NCI-H82 (cell line): Measurements from ENCODE around the gene EVI5.

Experiments
- DNase-seq: peaks from one replicate; lab custom pipeline; 2025; lab: John Stamatoyannopoulos, UW

Gene EVI5

DNA sequence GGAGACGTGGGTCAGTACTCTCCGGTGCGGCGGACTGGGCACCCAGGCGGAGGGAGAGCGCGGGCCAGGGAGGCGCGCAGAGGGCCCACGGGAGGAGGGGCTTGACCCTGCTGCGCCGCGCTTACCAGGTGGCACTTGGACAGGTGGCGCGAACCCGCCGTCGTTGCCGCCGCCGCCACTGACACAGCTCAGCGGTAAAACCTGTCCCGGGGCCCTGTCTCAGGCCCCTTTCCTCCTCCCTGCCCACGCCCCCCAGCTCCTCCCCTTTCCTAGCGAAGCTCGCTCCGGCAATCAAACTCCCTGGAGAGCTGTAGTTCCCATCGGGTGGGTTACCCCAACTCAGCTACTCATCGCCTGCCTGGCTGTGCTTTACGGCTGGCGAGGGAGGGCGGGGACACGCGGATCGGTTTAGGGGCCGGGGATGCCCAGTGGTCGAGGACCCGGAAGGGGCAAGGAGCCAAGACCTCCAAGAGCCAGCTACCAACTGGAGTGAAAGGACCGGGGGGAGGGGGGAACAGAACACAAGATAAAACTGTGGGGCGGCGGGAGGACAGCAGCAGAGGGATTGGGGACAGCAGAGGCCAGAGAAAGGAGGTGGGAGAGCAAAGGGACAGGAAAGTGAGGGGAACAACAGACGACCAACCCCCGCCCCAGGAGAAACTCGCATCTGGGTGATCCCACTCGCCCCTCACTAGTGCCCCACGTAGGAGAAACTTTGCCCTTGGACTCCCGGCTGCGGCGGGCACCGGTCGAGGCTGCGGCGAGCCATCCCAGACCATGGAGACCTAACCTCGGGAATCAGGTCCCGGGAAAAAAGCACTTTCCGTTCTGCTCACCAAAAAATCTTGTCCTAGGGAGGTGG is 301.1 kb downstream of the EVI5 start:
- peak; percentile 40 for DNase-seq

DNA sequence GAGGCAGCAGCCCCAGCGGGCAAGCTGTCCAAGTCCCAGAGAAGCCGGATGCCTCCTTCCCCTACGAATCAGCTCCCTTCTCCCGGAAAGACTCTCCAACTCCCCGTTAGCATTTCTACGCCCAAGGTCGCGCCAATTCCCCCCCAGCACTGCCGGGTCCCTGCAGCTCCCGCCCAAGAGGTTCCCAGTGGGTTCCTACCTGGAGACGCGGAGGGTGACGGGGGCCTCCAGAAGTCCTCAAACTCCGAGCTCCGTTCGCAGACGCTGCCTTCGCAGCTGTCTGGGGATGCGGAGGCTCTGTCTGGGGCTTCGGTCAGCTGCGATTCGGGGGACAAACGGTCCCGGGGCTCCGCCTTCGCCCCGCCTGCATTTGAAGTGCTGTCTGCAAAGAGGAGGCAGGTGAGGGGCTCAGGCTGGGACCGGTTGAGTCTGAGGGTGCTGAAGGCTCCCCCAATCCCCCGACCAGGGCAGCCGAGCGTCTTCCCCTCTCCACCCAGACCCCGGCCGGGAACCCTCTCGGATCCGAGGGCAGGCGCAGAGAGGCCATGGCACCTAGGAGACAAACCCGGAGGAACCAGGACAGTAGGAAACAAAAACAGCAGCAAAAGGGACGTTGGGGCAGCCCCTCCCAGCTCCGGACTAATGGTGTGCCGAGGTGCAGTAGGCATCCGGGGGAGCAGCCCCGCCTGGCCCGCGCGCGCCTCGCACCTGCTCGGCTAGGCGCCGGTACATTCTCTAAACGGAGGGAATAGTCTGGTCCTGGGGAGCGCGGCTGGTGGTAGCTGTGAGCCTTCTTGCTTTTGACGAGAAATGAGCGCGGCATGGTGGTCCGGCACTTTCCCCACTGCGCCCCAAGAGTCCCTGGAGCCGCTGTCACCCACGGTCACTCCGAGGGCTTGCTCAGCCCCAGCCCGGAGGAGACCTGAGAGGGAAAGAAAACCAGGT is 302.0 kb downstream of the EVI5 start:
- peak; percentile 56 for DNase-seq

DNA sequence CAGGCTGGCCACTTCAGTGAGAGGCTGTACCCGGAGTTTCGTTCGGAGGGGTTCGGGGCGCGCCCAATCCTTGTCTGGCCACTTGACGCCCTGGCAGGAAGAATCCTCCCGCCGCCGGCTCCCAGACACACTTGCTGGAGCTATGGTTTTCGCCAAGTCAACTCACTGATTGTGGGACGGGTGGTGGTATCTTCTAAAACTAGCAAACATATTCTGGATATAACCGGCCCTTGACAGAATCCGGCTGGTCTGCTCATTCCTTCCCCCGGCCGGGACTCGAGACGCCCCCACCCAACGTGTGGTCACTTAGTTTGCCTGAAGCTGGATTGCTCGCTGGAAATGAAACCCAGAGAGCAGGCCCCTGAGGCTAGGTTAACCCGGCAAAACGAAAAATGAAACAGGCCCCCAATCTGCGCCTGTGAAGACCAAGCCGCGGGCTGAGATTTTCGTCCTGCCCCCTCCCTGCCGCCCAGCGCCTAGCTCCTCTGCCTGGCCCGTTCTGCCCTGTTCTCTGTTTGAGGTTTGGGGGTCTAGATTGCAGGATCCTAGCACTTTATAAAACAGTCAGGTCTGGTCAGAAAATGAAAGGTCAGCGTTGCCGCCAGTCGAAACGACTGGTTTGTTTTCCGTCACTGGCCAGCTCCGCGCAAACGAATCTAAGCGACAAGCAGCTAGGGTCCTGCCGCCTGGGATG is 302.8 kb downstream of the EVI5 start:
- DNase-seq = peak; percentile 21

DNA sequence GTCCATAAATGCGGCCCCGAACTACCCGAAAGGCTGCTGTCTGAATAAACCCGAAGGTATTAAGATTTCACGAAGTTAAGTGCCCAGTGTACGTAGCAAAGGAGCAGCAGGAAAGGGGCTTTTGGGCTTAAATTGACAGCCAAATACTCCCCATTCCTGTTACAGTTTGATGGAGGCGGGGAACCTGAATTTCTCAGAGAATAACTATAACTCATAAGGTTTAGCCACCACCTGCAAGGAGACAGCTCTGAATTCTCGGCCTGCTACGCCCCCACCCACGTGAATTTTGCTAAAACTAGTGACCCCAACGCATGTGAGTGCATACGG is 303.3 kb downstream of the EVI5 start:
- peak; percentile 37 for DNase-seq

DNA sequence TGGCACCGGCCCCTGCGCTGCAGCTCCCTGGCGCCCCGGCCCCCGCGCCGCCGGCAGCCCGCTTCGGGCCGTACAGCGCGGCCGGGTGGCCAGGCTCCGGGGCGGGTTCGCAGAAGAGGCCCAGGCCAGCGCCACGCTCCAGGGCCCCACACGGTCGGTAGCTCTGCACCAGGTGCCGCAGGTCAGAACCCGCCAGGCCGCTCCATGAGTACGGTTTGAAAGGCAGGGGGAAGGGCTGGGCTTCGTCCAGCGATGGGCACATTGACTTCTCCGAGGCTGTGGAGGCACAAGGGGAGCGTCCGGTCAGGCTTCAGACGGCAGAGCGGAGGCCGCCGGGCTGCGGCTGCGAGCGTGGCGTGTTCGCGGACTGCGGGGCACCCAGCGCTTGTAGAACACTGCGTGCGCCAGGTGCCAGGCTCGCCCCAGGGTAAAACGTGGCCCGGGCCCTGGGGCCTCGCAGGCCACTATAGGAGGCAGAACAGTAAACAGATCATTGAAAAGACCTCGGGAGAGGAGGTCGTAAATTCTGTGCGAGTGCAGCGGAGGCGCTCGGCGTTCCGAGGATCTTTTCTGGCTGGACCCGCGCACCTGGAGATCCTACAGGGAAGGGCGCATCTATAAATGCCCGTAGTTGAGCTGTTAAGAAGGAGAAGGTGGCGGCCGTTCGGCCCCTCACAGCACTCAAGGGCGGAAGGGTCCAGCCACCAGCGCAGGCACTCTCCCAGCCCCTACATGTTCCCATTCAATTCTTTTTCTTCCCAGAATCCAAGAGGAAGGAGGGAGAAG is 303.9 kb downstream of the EVI5 start:
- no peak for DNase-seq

DNA sequence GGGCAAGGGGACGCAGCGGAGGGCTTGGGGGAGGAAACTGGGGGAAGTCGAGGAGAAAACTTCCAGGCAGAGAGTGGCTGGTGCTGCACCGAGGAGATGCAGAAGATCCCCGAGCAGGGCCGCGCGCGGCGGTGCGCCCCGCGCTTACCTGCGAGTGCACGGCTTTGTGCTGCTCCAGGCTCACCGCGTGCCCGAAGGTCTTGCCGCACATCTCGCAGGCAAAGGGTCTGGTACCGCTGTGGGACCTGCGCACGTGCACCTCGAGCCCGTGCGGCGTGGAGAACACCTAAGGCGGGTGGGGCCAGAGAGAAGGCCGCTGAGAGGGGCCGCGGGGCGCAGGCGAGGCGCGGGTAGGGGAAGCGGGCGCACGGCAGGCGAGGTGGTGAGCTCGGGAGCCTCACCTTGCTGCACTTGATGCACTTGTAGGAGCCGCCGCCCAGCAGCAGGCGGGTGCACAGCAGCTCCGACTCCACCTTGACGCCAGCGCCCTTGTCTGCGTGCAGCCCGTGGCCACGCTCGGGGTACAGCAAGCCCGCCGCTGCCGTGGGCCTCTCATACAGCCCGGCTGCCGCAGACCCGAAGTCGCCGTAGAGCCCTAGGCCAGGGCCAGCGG is 304.6 kb downstream of the EVI5 start:
- no peak for DNase-seq

DNA sequence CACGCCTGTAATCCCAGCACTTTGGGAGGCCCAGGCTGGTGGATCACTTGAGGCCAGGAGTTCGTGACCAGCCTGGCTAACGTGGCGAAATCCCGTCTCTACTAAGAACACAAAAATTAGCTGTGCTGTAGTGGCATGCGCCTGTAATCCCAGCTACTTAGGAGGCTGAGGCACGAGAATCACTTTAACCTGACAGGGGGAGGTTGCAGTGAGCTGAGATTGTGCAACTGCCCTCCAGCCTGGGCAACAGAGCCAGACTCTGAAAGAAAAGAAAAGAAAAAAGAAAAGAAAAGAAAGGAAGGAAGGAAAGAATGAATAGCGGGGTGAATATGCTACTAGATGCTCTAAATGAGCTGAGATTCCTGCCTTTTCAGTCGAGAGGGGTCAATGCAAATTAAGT is 305.3 kb downstream of the EVI5 start:
- DNase-seq = no peak

DNA sequence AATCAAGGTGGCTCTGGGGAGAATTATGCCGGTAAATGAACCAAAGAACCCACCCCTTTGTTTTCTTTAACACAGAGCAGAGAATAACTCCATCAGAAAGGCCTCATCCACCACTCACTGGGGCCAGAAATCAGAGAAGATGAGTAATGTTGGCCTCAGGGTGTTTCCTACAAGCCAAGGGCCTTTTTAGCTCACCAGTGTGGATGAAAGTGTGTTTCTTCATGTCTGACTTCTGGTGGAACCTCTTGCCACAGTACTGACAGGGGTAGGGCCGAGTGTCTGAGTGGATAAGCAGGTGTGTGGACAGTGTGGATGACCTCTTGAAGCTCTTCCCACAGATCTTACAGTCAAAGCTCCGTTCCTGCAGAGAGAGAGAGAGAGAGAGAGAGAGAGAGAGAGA is 306.5 kb downstream of the EVI5 start:
- DNase-seq = no peak

DNA sequence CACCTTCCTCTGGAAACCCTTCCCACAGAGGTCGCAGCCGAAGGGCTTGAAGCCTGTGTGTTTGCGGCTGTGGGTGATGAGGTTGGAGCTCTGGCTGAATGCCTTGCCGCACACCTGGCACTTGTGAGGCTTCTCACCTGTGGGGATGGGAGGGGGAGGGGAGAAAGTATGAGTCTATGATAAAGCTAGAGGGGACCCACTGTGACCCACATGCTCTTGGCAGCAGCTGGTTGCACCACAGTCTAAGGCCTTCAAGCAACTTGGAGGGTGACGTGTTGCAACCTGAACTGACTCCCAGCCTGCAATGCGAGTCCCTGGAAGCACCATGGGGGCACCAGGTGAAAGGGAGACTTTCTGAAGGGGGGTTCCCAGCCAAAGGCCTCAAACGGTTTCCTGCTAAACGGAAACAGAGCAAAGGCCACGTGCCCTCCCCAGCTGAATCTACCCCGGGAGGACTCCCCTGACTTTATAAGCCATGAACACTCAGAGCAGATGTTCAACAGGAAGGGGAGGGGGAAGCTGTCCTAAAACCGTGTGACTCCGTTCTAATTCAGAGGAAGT is 308.8 kb downstream of the EVI5 start:
- DNase-seq = peak; percentile 67

DNA sequence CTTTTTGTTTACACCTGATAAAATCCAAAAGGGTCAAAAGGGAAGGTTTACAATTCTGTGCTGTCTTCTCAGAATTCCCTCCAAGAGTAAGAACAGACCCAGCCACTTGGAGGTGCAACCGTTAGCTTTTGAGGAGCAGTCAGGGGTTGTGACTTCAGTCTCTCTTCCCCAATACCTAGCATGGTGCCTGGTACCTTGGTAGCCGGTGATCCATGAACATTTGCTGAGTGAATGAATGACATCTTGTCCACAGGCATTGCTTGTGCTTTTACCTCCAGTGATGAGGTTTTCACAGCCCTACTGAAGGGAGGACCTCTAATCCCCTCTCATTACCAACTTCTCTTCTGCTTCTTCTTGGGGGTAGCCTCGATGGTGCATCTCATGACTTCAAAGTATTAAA is 309.9 kb downstream of the EVI5 start:
- DNase-seq = no peak

DNA sequence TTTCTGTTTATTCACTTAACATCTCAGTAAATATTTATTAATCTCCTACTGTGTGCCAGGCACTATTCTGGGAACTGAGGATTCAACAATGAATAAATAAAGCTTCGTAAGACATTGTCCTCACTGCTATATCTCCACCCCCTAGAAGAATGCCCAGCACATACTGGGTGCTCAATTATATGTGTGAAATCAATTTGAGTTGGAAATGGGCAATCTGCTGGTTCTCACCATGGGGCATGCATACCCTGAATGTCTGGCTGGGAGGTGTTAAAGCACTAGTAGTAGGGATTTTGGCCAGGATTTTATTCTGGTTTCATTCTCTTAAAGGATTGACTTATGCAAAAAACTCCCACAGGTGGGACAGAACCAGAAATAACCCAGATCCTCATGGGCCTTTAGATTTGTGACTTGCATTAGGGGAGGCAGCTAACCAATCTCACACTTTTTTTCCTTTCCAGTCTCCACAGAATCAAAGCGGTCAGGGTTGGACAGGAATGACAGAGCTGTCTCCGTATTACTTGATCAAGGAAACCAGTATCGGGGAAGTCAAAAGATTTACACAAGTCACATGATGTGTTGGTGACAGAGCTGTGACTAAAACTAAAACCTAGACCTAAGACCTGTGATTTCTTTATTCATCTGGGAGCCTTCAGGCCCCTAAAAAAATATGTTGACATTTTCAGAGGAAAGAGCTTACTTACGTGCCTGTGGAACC is 311.0 kb downstream of the EVI5 start:
- no peak for DNase-seq

DNA sequence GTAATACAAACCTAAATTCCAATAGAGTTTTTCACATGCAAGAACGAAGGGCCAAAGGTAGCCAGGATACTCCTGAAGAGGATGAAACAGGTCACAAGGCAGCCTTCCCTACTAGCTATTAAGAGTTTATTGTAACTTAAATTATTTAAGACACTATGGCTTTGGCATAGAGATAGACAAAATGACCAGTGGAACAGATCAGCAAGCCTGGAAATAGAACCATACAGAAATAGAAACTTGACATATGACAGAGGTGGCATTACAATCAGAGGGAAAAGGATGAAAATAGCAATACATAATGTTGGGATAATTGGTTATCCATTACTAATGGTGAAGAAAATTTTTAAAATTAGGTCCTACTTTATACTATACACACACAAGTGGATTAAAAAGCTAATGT is 314.7 kb downstream of the EVI5 start:
- no peak for DNase-seq

DNA sequence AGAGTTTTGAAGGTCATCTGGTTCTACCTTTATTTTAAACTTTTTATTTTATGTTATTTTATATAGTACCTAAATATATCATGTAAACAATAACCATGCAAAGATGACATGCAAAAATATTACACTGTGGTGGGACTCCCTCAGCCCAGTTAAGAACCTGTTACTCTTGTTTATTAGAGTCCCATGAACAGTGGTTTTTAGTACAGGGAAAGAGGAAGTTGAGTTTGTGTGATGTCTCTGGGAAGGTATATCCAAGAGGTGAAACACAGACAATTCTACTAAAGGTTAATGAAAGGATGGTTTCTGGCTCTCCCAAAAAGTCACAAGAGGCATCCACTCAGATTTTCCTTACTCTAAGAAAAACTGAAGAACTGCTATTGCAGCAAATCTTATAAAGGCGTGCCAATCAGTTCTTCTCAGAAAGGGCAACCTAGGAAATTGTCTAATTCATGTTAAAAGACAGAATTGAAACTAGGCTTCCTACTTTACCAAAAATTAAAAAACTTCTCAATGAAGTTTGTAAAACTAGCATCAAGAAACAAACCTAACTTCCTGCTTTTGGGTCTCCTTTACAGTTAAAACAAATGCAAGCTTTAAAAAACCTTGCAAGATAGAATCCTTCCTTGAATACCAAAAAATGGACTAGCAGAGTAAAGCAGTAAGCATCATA is 318.1 kb downstream of the EVI5 start:
- DNase-seq = no peak

DNA sequence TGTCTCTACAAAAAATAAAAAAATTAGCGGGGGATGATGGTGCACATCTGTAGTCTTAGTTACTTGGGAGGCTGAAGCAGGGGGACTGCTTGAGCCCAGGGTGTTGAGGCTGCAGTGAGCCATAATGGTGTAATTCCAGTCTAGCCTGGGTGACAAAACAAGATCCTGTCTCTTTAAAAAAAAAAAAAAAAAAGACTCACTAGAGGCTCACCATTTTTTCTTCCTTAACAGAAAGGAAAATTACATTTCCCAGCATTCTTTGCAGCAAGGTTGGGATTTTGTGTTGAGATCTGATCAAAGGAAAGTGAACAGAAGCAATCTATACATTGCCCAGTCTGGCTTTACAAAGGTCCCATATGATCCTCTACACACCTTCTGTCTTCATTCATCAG is 319.7 kb downstream of the EVI5 start:
- no peak for DNase-seq

DNA sequence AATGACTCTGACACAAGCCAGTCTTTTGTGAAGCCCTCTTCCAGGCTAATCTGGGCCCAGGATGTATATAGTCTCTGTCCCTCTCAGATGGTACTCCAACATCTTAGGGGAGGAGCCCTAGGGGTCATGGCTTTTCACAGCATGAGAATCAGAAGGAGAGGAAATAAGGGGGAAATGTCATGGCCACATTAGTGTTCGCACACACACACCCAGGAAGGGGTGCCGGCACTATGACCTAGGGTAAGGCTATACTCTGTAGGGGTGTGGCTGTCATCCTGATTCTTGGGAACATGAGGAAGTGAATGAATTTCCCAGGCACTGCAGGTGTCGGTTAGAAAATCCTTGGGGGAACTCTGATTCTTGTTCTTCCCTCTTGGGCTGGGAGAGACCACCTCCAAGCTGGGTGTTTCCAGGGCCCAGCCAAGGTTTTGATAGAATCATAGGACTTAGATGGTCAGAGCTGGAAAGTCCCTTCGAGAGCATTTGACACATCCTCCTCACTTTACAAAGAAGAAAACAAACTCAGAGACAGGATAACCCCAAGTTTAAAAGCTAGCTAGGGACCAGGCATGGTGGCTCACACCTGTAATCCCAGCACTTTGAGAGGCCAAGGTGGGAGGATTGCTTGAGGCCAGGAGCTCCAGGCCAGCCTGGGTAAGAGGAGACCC is 320.2 kb downstream of the EVI5 start:
- DNase-seq = no peak

DNA sequence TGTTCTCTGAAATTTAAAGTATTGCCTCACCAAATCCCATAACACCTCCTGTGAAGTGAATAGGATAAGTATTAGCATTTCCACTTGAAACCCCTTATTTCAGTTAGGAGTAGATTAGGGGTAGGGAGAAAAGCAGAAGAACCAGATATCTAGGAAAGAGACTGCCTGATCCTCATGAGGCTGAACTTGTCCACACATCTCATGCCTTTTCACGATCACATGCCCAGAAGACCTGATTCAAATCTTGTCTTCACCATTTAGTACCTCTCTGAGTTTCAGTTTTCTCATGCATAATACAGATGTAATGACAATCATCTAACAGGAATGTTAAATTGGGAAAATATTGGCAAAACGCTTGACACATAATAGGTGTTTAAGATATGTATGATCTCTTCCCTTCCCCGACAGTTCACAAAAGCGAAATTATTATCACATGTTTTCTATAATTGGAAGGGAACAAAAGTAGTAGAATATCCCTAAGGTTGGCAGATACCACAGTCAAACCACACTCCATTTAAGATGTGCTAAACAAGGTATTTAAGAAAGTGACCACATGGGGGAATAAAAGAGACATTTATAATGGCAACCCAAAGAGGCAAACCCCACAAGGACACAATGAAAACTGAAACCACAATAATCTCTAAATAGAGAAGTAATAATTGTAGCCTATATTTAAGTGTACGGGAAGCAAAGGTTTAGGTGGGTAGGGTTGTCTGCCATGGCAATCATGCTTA is 323.4 kb downstream of the EVI5 start:
- DNase-seq = no peak

DNA sequence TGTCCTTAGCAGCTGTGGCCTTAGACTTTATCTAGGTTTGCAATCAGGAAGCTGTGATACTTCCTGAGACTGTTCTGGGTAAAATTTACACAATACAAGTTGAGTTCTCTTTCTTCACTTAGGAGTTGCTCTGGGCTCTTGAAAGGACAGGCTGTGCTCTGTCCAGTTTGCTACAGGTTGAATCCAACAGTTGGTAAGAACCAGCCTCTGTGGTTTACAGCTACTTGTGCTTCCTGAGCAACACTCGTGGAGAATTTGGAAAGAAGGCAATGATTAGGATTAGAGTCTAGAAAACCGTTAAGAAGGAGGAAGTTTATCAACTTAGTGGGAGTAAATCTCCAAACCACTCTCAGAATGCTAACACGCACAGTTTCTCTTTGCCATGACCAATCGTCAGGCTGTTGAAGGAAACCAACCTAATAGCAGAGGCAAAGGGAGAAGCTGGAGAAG is 325.0 kb downstream of the EVI5 start:
- no peak for DNase-seq
